Nephron (organoid): ENCODE results near the gene USF2.

Experiments
- H3K27ac Mint-ChIP-seq, 3 experiments: 2 replicates each; pipeline ENCODE4 v1.8.0; 2020; ENCODE audit warnings: mixed read lengths in 3 of 3, mild to moderate bottlenecking in 2 of 3, moderate library complexity in 1 of 3
- H3K27me3 Mint-ChIP-seq: 2 replicates; pipeline ENCODE4 v1.8.0; 2021; ENCODE audit warnings: low read depth, mild to moderate bottlenecking, moderate library complexity, mixed read lengths
- H3K36me3 Mint-ChIP-seq: 2 replicates; pipeline ENCODE4 v1.8.0; 2020; ENCODE audit warnings: low read depth, mixed read lengths
- H3K4me1 Mint-ChIP-seq: 2 replicates; pipeline ENCODE4 v1.8.0; 2020; ENCODE audit warnings: mixed read lengths
- H3K4me3 Mint-ChIP-seq, 3 experiments: 2 replicates each; pipeline ENCODE4 v1.8.0; 2020; ENCODE audit warnings: mild to moderate bottlenecking in 3 of 3, mixed read lengths in 3 of 3, moderate library complexity in 2 of 3
- H3K9me3 Mint-ChIP-seq: 2 replicates; pipeline ENCODE4 v1.8.0; 2020; ENCODE audit warnings: mixed read lengths
- TF ChIP-seq, protein P1 (sequence below), 3 experiments: fragments of 200-600 bp; sonication (generic); IDR thresholded peaks; one replicate each; pipeline ENCODE4 v1.5.0; 2021; ENCODE audit warnings: antibody characterized with exemption in 3 of 3; ENCODE audit not compliant: unreplicated experiment in 3 of 3

Gene USF2

DNA sequence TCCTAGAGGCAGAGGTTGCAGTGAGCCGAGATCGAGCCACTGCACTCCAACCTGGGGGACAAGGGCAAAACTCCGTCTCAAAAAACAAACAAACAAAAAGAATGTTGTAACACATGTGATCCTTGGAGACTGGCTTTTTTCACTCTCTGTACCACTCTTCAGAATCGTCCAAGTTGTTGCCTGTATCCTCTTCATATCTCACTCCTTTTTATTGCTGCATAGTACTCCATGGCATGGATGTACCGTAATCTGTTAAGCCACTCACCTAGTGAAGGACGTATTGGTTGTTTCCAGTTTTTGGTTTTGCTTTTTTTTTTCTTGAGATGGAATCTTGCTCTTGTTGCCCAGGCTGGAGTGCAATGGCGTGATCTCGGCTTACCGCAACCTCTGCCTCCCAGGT, 53.3 kb downstream of the USF2 start:
- Mint-ChIP-seq H3K36me3 (no peaks in the 10 kb centered on the region), H3K27ac (no peak overlapping the region), H3K27me3 (no peaks in the 10 kb centered on the region), H3K4me3 (no peak overlapping the region), H3K9me3 (no peaks in the 10 kb centered on the region), H3K4me1 (peaks cover 5% of the 10 kb centered on the region)
- TF ChIP-seq, protein P1, sequence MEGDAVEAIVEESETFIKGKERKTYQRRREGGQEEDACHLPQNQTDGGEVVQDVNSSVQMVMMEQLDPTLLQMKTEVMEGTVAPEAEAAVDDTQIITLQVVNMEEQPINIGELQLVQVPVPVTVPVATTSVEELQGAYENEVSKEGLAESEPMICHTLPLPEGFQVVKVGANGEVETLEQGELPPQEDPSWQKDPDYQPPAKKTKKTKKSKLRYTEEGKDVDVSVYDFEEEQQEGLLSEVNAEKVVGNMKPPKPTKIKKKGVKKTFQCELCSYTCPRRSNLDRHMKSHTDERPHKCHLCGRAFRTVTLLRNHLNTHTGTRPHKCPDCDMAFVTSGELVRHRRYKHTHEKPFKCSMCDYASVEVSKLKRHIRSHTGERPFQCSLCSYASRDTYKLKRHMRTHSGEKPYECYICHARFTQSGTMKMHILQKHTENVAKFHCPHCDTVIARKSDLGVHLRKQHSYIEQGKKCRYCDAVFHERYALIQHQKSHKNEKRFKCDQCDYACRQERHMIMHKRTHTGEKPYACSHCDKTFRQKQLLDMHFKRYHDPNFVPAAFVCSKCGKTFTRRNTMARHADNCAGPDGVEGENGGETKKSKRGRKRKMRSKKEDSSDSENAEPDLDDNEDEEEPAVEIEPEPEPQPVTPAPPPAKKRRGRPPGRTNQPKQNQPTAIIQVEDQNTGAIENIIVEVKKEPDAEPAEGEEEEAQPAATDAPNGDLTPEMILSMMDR (IDR thresholded peaks at IDR 0.05; ENCODE audit: unreplicated experiment in 3 of 3) = no peak

DNA sequence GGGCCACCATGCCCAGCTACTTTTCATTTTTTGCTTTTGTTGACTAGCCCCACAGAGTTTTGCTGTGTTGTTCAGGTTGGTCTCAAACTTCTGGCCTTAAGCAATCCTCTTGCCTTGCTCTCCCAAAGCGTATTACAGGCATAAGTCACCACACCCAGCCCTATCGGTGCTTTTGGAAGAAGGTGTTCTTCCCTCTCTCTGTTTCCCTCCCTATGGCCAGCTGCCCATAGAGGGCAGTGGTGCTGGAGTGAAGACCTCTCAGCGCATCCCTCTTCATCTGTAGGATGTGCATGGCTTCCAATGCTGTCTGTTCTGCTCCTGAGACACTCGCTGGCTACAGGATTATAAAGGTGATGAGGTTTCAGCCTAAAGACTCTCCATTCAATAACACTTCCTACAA, 58.9 kb downstream of the USF2 start:
- peaks cover 8% of the 10 kb centered on the region for H3K27me3 Mint-ChIP-seq
- TF ChIP-seq, protein P1 (IDR thresholded peaks at IDR 0.05; ENCODE audit: unreplicated experiment in 3 of 3) = peak in 1 of 3 experiments; percentile 24
- no peaks in the 10 kb centered on the region for H3K4me1 Mint-ChIP-seq
- H3K9me3 Mint-ChIP-seq = no peaks in the 10 kb centered on the region
- H3K27ac Mint-ChIP-seq = no peak overlapping the region
- no peak overlapping the region for H3K4me3 Mint-ChIP-seq
- no peaks in the 10 kb centered on the region for H3K36me3 Mint-ChIP-seq

DNA sequence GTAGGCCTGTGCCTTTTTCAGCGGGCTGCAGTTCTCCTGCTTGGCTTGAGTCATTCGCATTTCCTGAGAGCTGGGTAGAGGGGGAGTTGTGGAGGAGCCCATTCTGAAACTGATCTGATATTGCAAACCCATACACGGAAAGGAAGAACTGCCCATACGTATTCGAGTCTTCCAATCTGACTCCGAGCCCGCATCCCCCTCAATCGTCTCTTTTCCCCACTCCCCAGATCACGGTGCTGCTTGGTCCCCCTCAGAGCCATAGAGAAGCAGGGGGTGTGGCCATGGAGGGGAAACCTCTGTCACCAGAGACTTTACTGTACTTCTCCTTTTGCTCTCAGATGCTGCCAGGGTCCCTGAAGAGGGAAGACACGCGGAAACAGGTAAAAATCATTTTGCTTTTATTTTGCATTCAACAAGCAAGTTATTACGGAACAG, 60.1 kb downstream of the USF2 start, which contains the start of gene CD22:
Gene CD22 (plus strand): TSS at position 337 of the 435 bp plus-strand sequence. CDS start 2,854 bp downstream, outside the sequence.
- H3K27ac Mint-ChIP-seq = no peak within 1 kb of the TSS
- no peaks in the 10 kb centered on the region for H3K4me1 Mint-ChIP-seq
- no peaks in the 10 kb centered on the region for H3K36me3 Mint-ChIP-seq
- peaks cover 8% of the 10 kb centered on the region for H3K27me3 Mint-ChIP-seq
- TF ChIP-seq, protein P1 (IDR thresholded peaks at IDR 0.05; ENCODE audit: unreplicated experiment in 3 of 3) = no peak
- no peak within 1 kb of the TSS for H3K4me3 Mint-ChIP-seq
- H3K9me3 Mint-ChIP-seq = no peaks in the 10 kb centered on the region

DNA sequence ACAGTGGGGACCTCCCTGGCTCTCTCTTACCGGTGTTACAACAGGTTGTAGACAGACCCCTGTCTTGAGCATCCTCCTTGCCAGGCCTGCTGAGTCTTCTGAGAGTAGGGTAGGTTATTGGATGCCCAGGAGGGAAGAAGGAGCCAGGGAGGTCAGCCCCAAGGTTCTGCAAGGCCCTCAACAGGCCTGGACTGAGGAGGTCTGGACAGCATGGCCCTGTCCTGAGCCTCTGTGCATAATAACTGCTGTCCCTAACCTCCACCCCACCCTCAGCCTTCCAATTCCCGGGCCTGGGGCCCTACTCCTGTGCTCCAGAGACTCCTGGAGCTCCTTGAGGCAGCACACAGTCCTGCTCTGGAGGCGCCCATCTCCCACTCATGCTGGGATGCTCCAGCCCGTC, 60.6 kb downstream of the USF2 start:
- H3K4me1 Mint-ChIP-seq = no peaks in the 10 kb centered on the region
- no peaks in the 10 kb centered on the region for H3K9me3 Mint-ChIP-seq
- TF ChIP-seq, protein P1 (IDR thresholded peaks at IDR 0.05; ENCODE audit: unreplicated experiment in 3 of 3) = no peak
- H3K36me3 Mint-ChIP-seq = no peaks in the 10 kb centered on the region
- no peak overlapping the region for H3K4me3 Mint-ChIP-seq
- no peak overlapping the region for H3K27ac Mint-ChIP-seq
- H3K27me3 Mint-ChIP-seq = peaks cover 8% of the 10 kb centered on the region
